GM19452 (cell line): Measurements from ENCODE around the gene ZNF441.
"Not testable (repeated sequence)": the region's sequence is repeated elsewhere in the genome, so short reads cannot be mapped to it uniquely, and the experiment has no call there.

Source experiments
- ATAC-seq: cut with Tn5 transposase; IDR thresholded peaks from one replicate; pipeline ENCODE4 v1.9.1; 2021; ENCODE audit not compliant: unreplicated experiment

ZNF441 gene

DNA sequence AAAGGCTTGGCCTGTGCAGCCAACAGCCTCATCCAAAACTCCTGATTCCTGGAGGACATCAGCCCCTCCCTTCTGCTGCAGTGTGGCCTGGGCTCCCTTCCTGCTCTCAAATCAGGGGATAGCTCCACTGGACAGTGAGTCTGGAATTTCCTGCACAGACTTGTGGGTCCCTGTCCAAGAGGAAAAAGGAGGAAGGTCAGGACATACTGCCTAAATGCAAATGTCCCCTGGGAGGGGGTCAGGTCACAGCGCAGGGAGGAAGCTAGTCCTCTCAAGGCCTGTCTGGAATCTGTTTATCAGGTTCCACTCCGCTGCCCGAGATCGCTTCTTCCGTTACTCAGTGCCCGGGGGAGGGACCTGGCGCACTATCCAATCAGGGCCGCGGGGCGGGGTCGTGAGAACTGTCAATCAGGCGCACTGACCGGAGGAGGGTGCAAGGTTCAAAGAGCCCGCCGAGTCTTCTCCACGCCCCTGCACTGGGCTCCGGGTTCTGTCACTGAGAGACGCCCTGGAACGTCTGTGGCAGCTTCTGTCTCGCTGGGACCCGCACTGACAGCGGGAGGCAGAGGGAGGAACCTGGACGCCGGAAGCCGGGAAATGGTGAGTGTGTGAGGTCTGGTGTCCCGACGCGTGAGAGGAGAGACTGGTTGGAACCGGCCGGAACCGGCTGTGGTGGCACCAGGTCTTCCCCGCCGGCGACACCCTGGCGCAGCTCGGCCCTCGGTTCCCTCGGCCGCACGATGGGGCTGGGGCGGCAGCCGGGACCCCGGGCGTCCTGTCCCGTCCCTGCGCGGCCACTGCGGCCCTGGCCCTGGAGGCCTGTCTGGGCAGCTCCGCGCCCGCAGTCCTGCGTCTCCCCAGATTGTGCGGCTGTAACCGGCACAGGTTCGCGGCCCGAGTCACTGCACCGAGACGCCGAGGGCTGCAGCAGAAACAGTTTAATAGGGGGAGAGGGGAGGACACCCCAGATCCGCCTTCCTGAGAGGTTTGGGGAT, at the start of gene ZNF441:
TSS of gene ZNF441 (plus strand) at position 404 of the 995 bp plus-strand sequence. CDS start at position 598, 194 bp downstream.
- peak; percentile 85 for ATAC-seq

DNA sequence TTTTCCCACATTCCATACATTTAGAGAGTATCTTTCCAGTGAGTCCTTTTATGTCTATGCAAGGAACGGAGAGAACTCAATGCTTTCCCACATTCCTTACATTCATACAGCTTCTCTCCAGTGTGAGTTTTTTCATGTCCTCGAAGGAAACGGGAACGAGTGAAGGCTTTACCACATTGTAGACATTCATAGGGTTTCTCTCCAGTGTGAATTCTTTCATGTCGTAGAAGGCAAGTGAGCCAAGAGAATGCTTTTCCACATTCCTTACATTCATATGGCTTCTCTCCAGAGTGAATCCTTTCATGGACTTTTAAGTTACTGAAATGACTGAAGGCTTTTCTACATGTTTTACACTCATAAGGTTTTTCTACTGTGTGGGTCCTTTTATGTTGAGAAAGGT, 45.1 kb upstream of the ZNF441 start:
- ATAC-seq, result no peak

DNA sequence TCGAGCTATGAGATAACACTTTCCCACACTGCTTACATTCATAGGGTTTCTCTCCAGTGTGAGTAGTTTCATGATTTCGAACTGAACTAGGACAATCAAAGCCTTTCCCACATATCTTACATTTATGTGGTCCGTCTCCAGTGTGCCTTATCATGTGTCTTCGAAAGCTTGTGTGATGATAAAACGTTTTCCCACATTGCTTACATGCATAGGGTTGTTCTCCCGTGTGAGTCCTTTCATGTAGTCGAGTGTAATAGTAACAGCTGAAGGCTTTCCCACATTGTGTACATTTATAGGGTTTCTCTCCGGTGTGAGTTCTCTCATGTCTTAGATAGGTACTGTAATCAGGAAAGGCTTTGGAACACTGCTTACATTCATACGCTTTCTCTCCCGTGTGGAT, 44.4 kb upstream of the ZNF441 start:
- no peak for ATAC-seq

DNA sequence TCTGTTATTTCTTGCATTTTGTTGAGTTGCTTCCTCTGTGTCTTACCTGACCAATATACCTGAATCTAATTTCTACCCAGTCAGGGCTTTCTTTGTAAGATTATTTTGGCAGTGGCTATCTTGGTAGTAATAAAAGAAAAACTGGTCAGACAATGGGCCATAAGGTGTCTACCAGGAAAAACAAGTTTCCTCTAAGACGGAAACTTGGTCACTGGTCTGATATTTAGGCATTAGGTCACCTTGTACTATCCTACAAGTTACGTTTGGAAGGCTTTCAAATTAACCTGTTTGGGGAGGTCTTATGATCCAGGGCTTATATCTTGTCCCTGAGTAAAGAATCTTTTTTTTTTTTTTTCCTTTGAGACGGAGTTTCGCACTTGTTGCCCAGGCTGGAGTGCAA, 37.2 kb upstream of the ZNF441 start:
- ATAC-seq, result no peak

DNA sequence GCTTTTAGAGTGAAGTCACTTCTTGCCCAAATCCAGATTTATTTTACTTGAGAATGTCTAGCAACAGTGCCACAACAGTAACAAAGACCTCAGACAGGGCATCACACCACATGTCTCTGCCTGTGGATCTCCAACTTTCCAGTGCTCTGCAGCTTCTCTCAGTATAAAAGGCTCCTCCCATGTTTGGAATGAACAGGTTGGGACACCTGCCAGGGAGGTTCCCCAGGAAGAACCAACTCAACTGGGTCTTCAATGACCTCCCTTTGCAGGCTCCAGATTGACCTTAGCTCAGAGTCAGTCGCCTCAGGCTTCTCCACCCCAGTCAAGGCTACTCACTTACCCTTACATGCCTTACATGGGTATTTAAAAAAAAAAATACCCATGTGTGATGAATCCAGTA, 31.4 kb upstream of the ZNF441 start:
- ATAC-seq, result no peak

DNA sequence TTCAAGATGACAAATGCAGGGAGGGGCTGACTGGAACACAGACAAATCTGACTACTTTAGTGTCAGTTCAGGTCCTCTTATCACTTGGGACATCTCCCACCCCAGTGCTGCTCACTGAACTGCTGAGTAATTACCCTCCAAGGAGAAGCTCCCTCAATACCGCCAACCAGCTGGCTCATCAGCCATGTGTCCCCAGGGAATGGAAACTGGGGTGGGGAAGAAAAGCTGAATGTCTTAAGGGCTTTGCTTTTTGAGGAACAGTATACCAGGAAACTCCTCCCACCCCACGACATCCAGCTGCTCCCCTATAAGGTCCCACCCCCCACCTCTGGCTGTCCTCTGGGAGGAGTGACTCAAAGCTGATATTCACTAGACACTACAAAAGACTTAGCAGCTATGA, 30.1 kb upstream of the ZNF441 start:
- ATAC-seq, result no peak

DNA sequence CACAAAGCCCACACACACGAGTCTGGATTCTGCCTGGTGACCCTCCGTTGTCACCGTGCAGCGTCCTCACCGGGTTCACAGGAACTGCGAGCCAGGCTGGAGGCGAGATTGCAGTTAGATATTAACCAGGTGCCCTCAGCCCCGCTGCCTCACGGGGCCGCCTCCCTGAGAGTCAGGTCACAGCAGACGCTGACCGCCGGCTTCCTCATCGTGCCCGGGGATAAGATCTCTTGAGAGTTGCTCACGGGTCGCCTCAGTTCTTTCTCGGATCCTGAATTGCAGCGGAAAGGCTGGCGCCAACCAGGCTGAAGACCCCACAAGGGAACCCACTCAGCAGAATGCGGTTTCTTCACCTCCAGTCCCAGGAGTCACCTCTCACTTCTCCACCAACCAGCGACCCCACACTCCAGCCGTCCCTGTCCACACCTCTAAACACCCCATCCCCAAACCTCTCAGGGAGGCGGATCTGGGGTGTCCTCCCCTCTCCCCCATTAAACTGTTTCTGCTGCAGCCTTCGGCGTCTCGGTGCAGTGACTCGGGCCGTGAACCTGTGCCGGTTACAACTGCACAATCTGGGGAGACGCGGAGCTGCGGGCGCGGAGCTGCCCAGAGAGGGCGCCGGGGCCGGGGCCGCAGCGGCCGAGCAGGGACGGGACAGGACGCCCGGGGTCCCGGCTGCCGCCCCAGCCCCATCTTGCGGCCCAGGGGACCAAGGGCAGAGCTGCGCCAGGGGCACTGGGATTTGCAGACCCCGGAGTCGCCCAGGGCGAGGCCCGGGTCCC, 28.6 kb upstream of the ZNF441 start:
- peak; percentile 36 for ATAC-seq

DNA sequence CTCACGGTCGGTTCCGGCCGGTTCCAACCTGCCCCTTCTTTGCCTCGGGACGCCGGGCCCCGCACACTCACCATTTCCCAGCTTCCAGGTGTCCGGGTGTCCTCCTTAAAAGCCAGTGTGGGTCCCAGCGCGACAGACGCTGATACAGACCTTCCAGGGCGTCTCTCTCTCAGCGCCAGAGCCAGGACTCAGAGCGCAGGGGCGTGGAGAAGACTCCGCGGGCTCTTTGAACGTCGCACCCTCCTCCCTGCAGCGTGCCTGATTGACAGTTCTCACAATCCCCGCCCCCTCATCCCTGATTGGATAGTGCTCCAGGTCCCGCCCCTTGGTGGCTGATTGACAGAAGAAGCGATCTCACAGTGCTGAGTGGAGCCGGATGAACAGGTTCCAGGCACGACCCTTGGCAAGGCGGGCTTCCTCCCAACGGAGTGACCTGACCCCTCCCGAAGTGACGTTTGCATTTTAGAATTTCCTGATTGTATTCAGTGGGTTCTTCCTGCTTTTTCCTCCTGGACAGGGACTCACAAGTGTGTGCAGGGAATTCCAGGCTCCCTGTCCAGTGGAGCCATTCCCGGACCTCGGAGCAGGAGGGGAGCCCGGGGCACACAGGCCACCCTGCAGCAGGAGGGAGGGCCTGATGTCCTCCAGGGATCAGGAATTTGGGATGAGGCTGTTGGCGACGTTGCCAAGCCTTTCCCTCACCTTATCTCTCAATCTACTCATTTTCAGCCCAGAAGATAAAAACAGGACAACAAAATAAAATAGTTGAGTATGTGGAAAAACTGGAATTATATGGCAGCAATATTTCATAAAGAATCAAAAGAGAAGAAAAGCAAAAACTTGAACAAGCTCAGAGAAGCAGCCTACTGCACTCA, 27.8 kb upstream of the ZNF441 start, which contains the start of gene ZNF823:
TSS of gene ZNF823 (minus strand) at position 201 of the 875 bp plus-strand sequence. CDS start at position 74, 127 bp downstream.
- peak; percentile 91 for ATAC-seq

DNA sequence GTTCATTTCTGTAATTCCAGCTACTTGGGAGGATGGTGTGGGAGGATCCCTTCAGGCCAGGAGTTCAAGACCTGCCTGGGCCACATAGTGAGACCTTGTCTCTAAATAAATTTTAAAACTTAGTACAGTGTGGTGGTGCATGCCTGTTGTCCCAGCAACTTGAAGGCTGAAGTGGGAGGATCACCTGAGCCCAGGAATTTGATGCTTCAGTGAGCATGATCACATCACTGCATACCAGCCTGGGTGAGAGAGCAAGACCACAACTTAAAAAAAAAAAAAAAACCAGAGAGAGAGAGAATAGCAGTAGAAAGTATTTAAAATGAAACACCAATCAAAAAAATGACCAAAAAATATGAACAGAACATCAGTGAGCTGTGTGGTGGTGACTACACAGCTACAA, 20.9 kb upstream of the ZNF441 start:
- ATAC-seq, result no peak

DNA sequence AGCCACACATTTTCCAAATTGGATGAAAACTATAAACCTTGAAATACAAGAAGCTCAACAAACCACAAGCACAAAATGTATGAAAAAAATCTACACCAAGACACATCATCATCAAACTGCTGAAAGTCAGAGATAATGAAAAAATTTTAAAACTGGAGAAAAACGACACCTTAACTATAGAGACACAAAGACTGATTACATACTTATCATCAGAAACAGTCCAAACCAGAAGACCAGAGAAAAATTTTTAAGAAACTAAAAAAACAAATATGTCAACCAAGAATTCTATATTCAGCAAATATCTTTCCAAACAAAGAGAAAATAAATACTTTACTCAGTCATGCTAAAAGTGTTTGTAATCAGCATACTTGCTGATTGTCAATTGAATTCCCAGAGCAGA, 19.5 kb upstream of the ZNF441 start:
- no peak for ATAC-seq

DNA sequence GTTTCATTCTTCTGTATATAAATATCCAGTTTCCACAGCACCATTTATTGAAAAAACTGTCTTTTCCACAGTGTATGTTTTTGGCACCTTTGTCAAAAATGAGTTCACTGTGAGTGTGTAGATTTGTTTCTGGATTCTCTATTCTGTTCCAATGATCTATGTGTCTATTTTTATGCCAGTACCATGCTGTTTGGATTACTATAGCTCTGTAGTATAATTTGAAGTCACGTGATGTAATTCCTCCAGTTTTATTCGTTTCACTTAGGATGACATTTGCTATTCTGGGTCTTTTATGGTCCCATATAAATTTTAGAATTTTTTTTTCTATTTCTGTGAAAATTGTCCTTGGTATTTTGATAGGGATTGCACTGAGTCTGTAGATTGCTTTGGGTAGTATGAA, 17.0 kb upstream of the ZNF441 start:
- no peak for ATAC-seq

DNA sequence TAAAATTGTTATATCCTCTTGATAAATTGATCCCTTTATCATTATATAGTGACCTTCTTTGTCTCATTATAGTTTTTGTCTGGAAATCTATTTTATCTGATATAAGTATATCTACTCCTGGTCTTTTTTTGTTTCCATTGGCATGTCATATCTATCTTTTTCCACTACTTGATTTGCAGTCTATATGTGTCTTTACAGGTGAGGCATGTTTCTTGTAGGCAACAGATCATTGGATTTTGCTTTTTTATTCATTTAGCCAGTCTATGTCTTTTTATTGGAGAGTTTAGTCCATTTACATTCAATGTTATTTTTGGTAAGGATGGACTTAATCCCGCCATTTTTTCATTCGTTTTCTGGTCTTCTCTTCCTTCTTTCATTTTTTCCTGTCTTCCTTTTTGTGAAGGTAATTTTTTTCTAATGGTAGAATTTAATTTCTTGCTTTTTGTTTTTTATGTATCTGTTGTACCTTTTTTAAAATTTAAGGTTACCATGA, 14.5 kb upstream of the ZNF441 start:
- no peak for ATAC-seq

DNA sequence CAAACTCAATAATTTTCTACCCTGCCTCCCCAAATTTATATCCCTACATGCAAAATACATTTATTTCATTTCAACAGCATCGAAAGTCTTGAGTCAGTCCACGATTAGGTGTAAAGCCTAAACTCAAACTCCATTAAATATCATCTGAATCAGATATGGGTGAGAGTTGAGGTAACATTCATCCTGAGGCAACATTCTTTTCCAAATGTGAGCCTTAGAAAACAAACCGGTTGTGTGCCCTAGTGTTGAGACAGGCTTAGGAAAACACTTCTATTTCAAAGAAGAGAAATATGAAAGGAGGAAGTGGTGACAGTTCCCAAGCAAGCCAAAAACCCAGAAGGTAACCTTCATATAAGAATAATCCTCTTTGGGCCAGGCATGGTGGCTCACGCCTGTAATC, 12.1 kb upstream of the ZNF441 start:
- no peak for ATAC-seq

DNA sequence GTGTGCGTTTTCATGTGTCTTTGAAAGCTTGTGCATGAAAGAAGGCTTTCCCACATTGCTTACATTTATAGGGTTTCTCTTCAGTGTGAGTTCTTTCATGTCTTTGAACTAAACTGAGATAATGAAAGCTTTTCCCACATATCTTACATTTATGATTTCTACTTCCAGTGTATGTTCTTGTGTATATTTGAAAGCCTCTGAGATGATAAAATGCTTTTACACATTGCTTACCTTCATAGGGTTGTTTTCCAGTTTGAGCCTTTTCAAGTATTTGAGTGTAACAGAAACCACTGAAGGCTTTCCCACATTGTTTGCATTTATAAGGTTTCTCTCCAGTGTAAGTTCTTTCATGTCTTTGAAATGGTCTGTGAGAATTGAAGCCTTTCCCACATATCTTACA, 9.8 kb upstream of the ZNF441 start:
- no peak for ATAC-seq

DNA sequence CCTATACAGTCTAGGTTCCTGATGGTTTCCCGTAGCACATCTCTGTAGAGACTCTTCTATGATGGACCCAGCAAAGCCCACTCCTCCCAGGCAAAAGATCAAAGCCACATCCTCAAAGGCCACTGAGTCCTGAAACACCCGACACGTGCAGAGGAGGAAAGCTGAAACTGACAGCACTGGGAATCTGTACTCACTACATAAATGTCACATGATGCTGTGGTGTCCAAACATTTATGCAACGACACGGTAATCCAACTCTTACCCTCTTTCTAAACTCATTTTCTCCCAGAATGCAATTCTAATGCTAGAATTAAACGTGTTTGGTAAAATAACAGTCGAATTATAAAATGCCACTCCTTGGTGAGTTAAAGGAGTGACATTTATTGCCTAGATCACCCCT, 7.0 kb upstream of the ZNF441 start:
- ATAC-seq, result no peak

DNA sequence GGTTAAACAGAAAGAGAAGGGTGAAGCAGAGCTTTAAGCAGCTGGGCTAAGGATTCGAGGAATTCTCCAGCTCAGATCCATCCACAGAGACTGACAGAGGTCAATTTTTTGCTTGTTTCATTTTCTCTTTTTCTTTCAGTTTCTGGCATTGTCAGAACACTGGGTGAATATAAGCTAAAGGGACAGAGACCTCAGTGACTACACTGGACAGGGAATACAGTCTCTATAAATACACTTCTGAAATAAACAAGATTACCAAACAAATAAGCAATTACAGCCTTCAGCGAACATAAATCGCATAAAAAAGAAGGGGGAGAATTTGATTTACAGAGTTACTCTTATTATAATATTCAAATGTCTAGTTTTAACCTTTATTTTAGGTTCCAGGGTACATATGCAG, 3.7 kb upstream of the ZNF441 start:
- ATAC-seq, result no peak

DNA sequence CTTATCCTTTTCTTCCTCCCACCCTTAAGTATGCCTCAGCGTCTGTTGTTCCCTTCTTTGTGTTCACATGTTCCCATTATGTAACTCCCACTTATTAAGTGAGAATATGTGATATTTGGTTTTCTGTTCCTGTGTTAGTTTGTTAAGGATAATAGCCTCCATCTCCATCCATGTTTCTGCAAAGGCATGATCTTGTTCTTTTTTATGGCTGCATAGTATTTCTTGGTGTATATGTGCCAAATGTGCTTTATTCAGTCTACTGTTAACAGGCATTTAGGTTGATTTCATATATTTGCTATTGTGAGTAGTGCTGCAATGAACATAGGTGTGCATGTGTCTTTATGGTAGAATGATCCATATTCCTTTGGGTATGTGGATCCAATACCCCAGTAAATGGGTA, 3.2 kb upstream of the ZNF441 start:
- ATAC-seq, result no peak

DNA sequence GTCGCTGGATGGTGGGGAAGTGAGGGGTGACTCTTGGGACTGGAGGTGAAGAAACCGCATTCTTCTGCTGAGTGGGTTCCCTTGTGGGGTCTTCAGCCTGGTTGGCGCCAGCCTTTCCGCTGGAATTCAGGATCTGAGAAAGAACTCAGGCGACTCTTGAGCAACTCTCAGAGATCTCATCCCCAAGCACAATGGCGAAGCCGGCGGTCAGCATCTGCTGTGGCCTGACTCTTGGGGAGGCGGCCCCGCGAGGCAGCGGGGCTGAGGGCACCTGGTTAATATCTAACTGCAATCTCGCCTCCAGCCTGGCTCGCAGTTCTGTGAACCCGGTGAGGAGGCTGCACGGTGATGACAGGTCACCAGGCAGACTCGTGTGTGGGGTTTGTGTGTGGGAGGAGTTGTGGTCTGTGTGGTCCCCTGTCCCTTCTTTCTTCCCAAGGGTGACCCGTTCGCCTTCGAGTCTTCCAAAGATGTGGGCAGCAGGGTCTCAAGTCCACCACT, 883 bp downstream of the ZNF441 start:
- peak; percentile 43 for ATAC-seq

DNA sequence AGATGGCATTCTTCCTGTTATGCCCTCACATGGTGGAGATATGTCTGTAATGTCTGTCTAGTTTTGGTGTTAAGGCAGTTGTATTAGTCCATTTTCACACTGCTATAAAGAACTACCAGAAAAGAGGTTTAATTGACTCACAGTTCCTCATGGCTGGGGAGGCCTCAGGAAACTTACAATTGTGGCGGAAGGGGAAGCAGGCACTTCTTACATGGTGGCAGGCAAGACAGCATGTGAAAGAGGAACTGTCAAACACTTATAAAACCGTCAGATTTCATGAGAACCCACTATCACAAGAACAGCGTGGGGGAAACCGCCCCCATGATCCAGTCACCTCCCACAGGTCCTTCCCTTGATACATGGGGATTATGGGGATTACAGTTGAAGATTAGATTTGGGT, 3.2 kb downstream of the ZNF441 start:
- no peak for ATAC-seq

DNA sequence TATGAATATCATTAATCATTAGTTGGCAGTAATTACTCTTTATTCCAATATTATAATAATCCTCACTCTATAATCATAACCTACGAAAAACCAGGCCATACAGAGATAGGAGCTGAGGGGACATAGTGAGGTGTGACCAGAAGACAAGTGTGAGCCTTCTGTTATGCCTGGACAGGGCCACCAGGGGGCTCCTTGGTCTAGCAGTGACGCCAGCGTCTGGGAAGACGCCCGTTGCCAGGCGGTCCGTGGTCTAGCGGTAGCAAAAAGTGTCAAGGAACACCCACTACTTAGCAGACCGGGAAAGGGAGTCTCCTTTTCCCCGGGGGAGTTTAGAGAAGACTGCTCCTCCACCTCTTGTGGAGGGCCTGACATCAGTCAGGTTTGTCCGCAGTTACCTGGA, 4.7 kb downstream of the ZNF441 start:
- not testable (repeated sequence) for ATAC-seq
